WTC11 (cell line): ENCODE measurements around the gene PXT1. TPM values are rescaled to one million over a fixed set of nuclear protein-coding genes. Genes with fewer than 3 reads are reported as not detected.

Source experiments
- ATAC-seq: fragments of 200-7000 bp; cut with Tn5 transposase; 2 replicates; pipeline ENCODE4 v1.10.0; 2021; ENCODE audit warnings: mild to moderate bottlenecking, moderate library complexity
- CTCF ChIA-PET: fragments of 300-600 bp; sonication (Branson Sonifier 250); formaldehyde crosslinking; loops from one replicate; lab custom pipeline; 2021; ENCODE audit warnings: antibody characterized with exemption; lab: Charles Lee
- POLR2A ChIA-PET: fragments of 350-600 bp; sonication (Branson Sonifier 250); formaldehyde crosslinking; loops from one replicate; lab custom pipeline; 2021; ENCODE audit warnings: antibody characterized with exemption; lab: Charles Lee
- DNase-seq: peaks from one replicate; pipeline ENCODE4 v3.0.0; 2021; ENCODE audit warnings: low spot score
- H3K27ac Mint-ChIP-seq: 2 replicates; pipeline ENCODE4 v1.8.0; 2021; ENCODE audit warnings: mixed read lengths
- H3K27me3 Mint-ChIP-seq: 2 replicates; pipeline ENCODE4 v1.8.0; 2021; ENCODE audit warnings: low read depth, mild to moderate bottlenecking, moderate library complexity, mixed read lengths
- H3K36me3 Mint-ChIP-seq: 2 replicates; pipeline ENCODE4 v1.8.0; 2021; ENCODE audit warnings: mixed read lengths
- H3K4me1 Mint-ChIP-seq: 2 replicates; pipeline ENCODE4 v1.8.0; 2022; ENCODE audit warnings: mixed read lengths
- H3K4me3 Mint-ChIP-seq: 2 replicates; pipeline ENCODE4 v1.8.0; 2021; ENCODE audit warnings: mild to moderate bottlenecking, moderate library complexity, mixed read lengths
- H3K9me3 Mint-ChIP-seq: 2 replicates; pipeline ENCODE4 v1.8.0; 2021; ENCODE audit warnings: mixed read lengths
- CTCF ChIP-seq: fragments of 200-600 bp; IDR thresholded peaks from 2 replicates; pipeline ENCODE4 v1.8.0; 2022; ENCODE audit warnings: antibody characterized with exemption
- ERG ChIP-seq: fragments of 250-450 bp; sonication (Bioruptor Pico); IDR thresholded peaks from 2 replicates; pipeline ENCODE4 v1.8.0; 2021; ENCODE audit warnings: mild to moderate bottlenecking
- FOXK1 ChIP-seq: sonication (generic); formaldehyde crosslinking; IDR thresholded peaks from 2 replicates; pipeline ENCODE4 v1.8.0; 2022; ENCODE audit warnings: mild to moderate bottlenecking, moderate library complexity, missing genetic modification reagents
- GABPB1 ChIP-seq: sonication (generic); formaldehyde crosslinking; IDR thresholded peaks from 2 replicates; pipeline ENCODE4 v1.8.1; 2023; ENCODE audit warnings: mild to moderate bottlenecking, missing genetic modification reagents
- HMGXB4 ChIP-seq: sonication (generic); formaldehyde crosslinking; IDR thresholded peaks from 2 replicates; pipeline ENCODE4 v1.8.1; 2023; ENCODE audit warnings: mild to moderate bottlenecking, moderate library complexity, missing genetic modification reagents
- JAZF1 ChIP-seq: fragments of 250-450 bp; sonication (Bioruptor Pico); IDR thresholded peaks from 2 replicates; pipeline ENCODE4 v1.9.0; 2021; ENCODE audit warnings: moderate library complexity, mild to moderate bottlenecking, inconsistent platforms
- PRRX2 ChIP-seq: fragments of 250-450 bp; sonication (Bioruptor Pico); IDR thresholded peaks from 2 replicates; pipeline ENCODE4 v1.8.0; 2021; ENCODE audit warnings: mild to moderate bottlenecking
- RORB ChIP-seq: fragments of 250-450 bp; sonication (Bioruptor Pico); IDR thresholded peaks from 2 replicates; pipeline ENCODE4 v1.9.0; 2021; ENCODE audit warnings: mild to moderate bottlenecking
- SMAD3 ChIP-seq: sonication (generic); formaldehyde crosslinking; IDR thresholded peaks from 2 replicates; pipeline ENCODE4 v1.8.0; 2022; ENCODE audit warnings: missing genetic modification reagents, mild to moderate bottlenecking, borderline replicate concordance
- SP1 ChIP-seq: sonication (generic); formaldehyde crosslinking; conservative IDR thresholded peaks from 2 replicates; pipeline ENCODE4 v1.8.1; 2022; ENCODE audit warnings: missing genetic modification reagents
- TCF7 ChIP-seq: sonication (generic); formaldehyde crosslinking; IDR thresholded peaks from 2 replicates; pipeline ENCODE4 v1.8.0; 2022; ENCODE audit warnings: mild to moderate bottlenecking, low read depth, missing genetic modification reagents, moderate library complexity
- TEAD4 ChIP-seq: sonication (generic); formaldehyde crosslinking; IDR thresholded peaks from 2 replicates; pipeline ENCODE4 v1.8.0; 2022; ENCODE audit warnings: mild to moderate bottlenecking, missing genetic modification reagents
- USF1 ChIP-seq: sonication (generic); formaldehyde crosslinking; IDR thresholded peaks from 2 replicates; pipeline ENCODE4 v1.8.0; 2022; ENCODE audit warnings: mild to moderate bottlenecking, missing genetic modification reagents
- ZBTB21 ChIP-seq: sonication (generic); formaldehyde crosslinking; IDR thresholded peaks from 2 replicates; pipeline ENCODE4 v1.8.1; 2023; ENCODE audit warnings: mild to moderate bottlenecking, missing genetic modification reagents, borderline replicate concordance
- ZNF232 ChIP-seq: sonication (generic); formaldehyde crosslinking; IDR thresholded peaks from 2 replicates; pipeline ENCODE4 v1.8.0; 2022; ENCODE audit warnings: mild to moderate bottlenecking, missing genetic modification reagents
- ZNF317 ChIP-seq: sonication (generic); formaldehyde crosslinking; IDR thresholded peaks from 2 replicates; pipeline ENCODE4 v1.8.1; 2023; ENCODE audit warnings: low read depth, mild to moderate bottlenecking, moderate library complexity, missing genetic modification reagents, borderline replicate concordance
- ZNF512 ChIP-seq: sonication (generic); formaldehyde crosslinking; IDR thresholded peaks from 2 replicates; pipeline ENCODE4 v1.8.1; 2022; ENCODE audit warnings: missing genetic modification reagents, borderline replicate concordance
- total RNA-seq: library from RNA; stranded (reverse); gene quantifications from 3 replicates; pipeline ENCODE4 v1.2.3, GENCODE V29; 2021

Gene PXT1
- total RNA-seq, 1 experiment from 2014 or later: 0.15 TPM

GRCh38 chr6:36345681-36346466 is 96.8 kb downstream of the PXT1 start (continued):
- no peak for TF ChIP-seq SMAD3 (CRISPR knock-in tag)
- no peak for TF ChIP-seq JAZF1
- TF ChIP-seq ERG: no peak
- TF ChIP-seq TEAD4 (CRISPR knock-in tag): no peak

- DNase-seq (no peak), ATAC-seq (no peak)
- H3K27me3 Mint-ChIP-seq: peaks cover 15% of the 10 kb centered on the region
- POLR2A ChIA-PET: no interaction called here
- H3K4me3 Mint-ChIP-seq: no peak overlapping the region
- H3K9me3 Mint-ChIP-seq: no peaks in the 10 kb centered on the region
- TF ChIP-seq PRRX2: no peak
- no peak for TF ChIP-seq ZNF232 (CRISPR knock-in tag)
- no peak for TF ChIP-seq TCF7 (CRISPR knock-in tag)
- no peak for TF ChIP-seq ZBTB21 (CRISPR knock-in tag)
- TF ChIP-seq RORB (CRISPR knock-in tag): no peak
- no peaks in the 10 kb centered on the region for H3K36me3 Mint-ChIP-seq
- CTCF ChIA-PET: interaction anchor here (0.7 to 1.2 kb wide), 4 partner anchors 18 to 41 kb away, joined by 3 to 4 read pairs (median 3); no protein-coding TSS in a partner anchor
- no peak overlapping the region for H3K27ac Mint-ChIP-seq
- H3K4me1 Mint-ChIP-seq: peaks cover 21% of the 10 kb centered on the region
Measured at GRCh38 chr6:36343109-36343680, 99.5 kb downstream of the PXT1 start.

- no peaks in the 10 kb centered on the region for H3K9me3 Mint-ChIP-seq
- DNase-seq: peak; percentile 83
- H3K36me3 Mint-ChIP-seq: no peaks in the 10 kb centered on the region
- ATAC-seq: peak; percentile 84
- H3K27ac Mint-ChIP-seq: no peak overlapping the region; the same call in 1 of the 2 replicates
- CTCF ChIA-PET: interaction anchor here (0.5 to 2.6 kb wide), 58 partner anchors 8 to 1572 kb away, joined by 3 to 47 read pairs (median 5); partner anchors contain the start of gene CDKN1A
- peak overlapping the region; percentile 70 for H3K4me3 Mint-ChIP-seq
- POLR2A ChIA-PET: interaction anchor here (1.2 kb wide), 1 partner anchor 19 kb away, joined by 4 read pairs; no protein-coding TSS in a partner anchor
- peaks cover 9% of the 10 kb centered on the region for H3K4me1 Mint-ChIP-seq
- peaks cover 15% of the 10 kb centered on the region for H3K27me3 Mint-ChIP-seq
- TF ChIP-seq GABPB1 (CRISPR knock-in tag) (peak; percentile 53; the same call in 1 of the 2 replicates), ZNF512 (CRISPR knock-in tag) (no peak), CTCF (peak; percentile 93), TEAD4 (CRISPR knock-in tag) (no peak), FOXK1 (peak; percentile 46; the same call in 1 of the 2 replicates), SP1 (CRISPR knock-in tag) (0 out of 2 replicates have a peak, but pooled peaks have one; percentile 43), USF1 (0 out of 2 replicates have a peak, but pooled peaks have one; percentile 19), ZNF317 (no peak), HMGXB4 (CRISPR knock-in tag) (peak; percentile 47; the same call in 1 of the 2 replicates)
Measured at GRCh38 chr6:36340618-36341454, 101.8 kb downstream of the PXT1 start.
